K562 (cell line): ENCODE results near the gene FGF12. TPM values are rescaled to one million over a fixed set of nuclear protein-coding genes. Genes with fewer than 3 reads are reported as not detected.

Source experiments
- ATAC-seq: fragments of 200-7000 bp; cut with Tn5 transposase; 3 replicates; pipeline ENCODE4 v1.9.1; 2020; ENCODE audit warnings: moderate library complexity
- BruUV-seq: library from RNA; stranded (reverse); fragments of 400-500 nt; replicated peaks from 2 replicates; lab custom pipeline; 2021; lab: Mats Ljungman, UMichigan
- CTCF ChIA-PET: fragments of 300-600 bp; formaldehyde crosslinking; extraction: SDS; loops from one replicate; lab custom pipeline; 2021; ENCODE audit warnings: low intra/inter-chr PET ratio; lab: Yijun Ruan, JAX
- POLR2A ChIA-PET: fragments of 300-600, 350-650 bp; sonication (Branson Sonifier 250); formaldehyde crosslinking; extraction: SDS; loops from one replicate; lab custom pipeline; 2021; ENCODE audit warnings: antibody characterized with exemption, inconsistent platforms; lab: Yijun Ruan, JAX
- DNase-seq, 4 experiments: peaks; one replicate each; pipeline versions ENCODE4 v3.0.0 to v3.0.0-alpha.2; 2011 to 2018; ENCODE audit warnings: low spot score in 3 of 4, mixed read lengths in 3 of 4; ENCODE audit errors: extremely low read depth in 1 of 4
- FAIRE-seq: peaks from 2 replicates; lab custom pipeline; 2011; peaks lifted over from hg19 to GRCh38; lab: Jason Lieb, UNC
- H2AFZ ChIP-seq: 2 replicates; pipeline ENCODE4 v1.6.0; 2011; ENCODE audit warnings: low read depth, low read length, control low read depth, inconsistent platforms
- H3K27ac ChIP-seq: fragments of 200-600 bp; 3 replicates; pipeline ENCODE4 v1.8.0; 2011; ENCODE audit warnings: low read depth, mild to moderate bottlenecking, control low read depth, inconsistent platforms, low read length, moderate library complexity, mixed read lengths; ENCODE audit errors: extremely low read depth
- H3K27me3 ChIP-seq, 2 experiments: fragments of 300-600 bp in 1 of 2; 2 replicates in 1 of 2; 3 replicates in 1 of 2; pipeline versions ENCODE4 v1.6.0 to v1.8.0; 2011; ENCODE audit warnings: inconsistent platforms in 2 of 2, low read length in 2 of 2, mild to moderate bottlenecking in 1 of 2, mixed read lengths in 1 of 2, moderate library complexity in 1 of 2; ENCODE audit not compliant: control insufficient read depth in 2 of 2, insufficient read depth in 2 of 2
- H3K36me3 ChIP-seq: fragments of 300-600 bp; 3 replicates; pipeline ENCODE4 v1.8.0; 2011; ENCODE audit warnings: mild to moderate bottlenecking, low read length, inconsistent platforms; ENCODE audit not compliant: control insufficient read depth, insufficient read depth
- H3K4me1 ChIP-seq, 2 experiments: fragments of 200-600 bp in 1 of 2; replicated peaks in 1 of 2; 2 replicates in 1 of 2; 3 replicates in 1 of 2; pipeline versions ENCODE4 v1.5.1 to v1.8.0; 2011; ENCODE audit warnings: inconsistent platforms in 2 of 2, low read length in 2 of 2, mild to moderate bottlenecking in 1 of 2, mixed read lengths in 1 of 2, moderate library complexity in 1 of 2; ENCODE audit not compliant: control insufficient read depth in 2 of 2, insufficient read depth in 2 of 2
- H3K4me2 ChIP-seq: 2 replicates; pipeline ENCODE4 v1.6.1; 2011; ENCODE audit warnings: low read length, control low read depth, inconsistent platforms, mixed read lengths; ENCODE audit not compliant: insufficient read depth
- H3K4me3 ChIP-seq: fragments of 200-600 bp; sonication (generic), shearing (Covaris generic); 2 replicates; pipeline ENCODE4 v1.5.1; 2016; ENCODE audit warnings: control low read depth, inconsistent platforms
- H3K79me2 ChIP-seq: fragments of 200-600 bp; 3 replicates; pipeline ENCODE4 v1.8.0; 2011; ENCODE audit warnings: low read length, inconsistent platforms; ENCODE audit not compliant: control insufficient read depth, insufficient read depth
- H3K9ac ChIP-seq, 2 experiments: 2 replicates each; pipeline versions ENCODE4 v1.6.0 to v1.6.1; 2011; ENCODE audit warnings: low read depth in 2 of 2, low read length in 2 of 2, control low read depth in 1 of 2, inconsistent platforms in 1 of 2, mild to moderate bottlenecking in 1 of 2, mixed read lengths in 1 of 2; ENCODE audit not compliant: insufficient read depth in 1 of 2
- H3K9me1 ChIP-seq: one replicate; pipeline ENCODE4 v1.6.0; 2011; ENCODE audit warnings: inconsistent platforms, mild to moderate bottlenecking, low read length, moderate library complexity; ENCODE audit not compliant: control insufficient read depth, insufficient read depth
- H3K9me3 ChIP-seq: replicated peaks from 2 replicates; pipeline ENCODE4 v1.5.1; 2011; ENCODE audit warnings: low read depth, low read length, inconsistent platforms; ENCODE audit not compliant: control insufficient read depth, insufficient read depth
- H4K20me1 ChIP-seq: replicated peaks from 2 replicates; pipeline ENCODE4 v1.6.1; 2011; ENCODE audit warnings: low read length, inconsistent platforms, mixed read lengths; ENCODE audit not compliant: control insufficient read depth, insufficient read depth
- E2F8 ChIP-seq: fragments of 450-650 bp; IDR thresholded peaks from 2 replicates; pipeline ENCODE4 v1.7.1; 2018; ENCODE audit warnings: mild to moderate bottlenecking, low read depth; ENCODE audit not compliant: partially characterized antibody
- ELF2 ChIP-seq: fragments of 250-450 bp; sonication (Bioruptor Pico); IDR thresholded peaks from 2 replicates; pipeline ENCODE4 v1.5.0; 2021; ENCODE audit warnings: mild to moderate bottlenecking
- MXI1 ChIP-seq: IDR thresholded peaks from 2 replicates; pipeline ENCODE4 v1.6.1; 2011; ENCODE audit warnings: low read depth, mild to moderate bottlenecking, improper control_type of control experiment, low read length
- MYBL2 ChIP-seq, 2 experiments: fragments of 450-650 bp in 1 of 2; sonication (generic) in 1 of 2; formaldehyde crosslinking in 1 of 2; IDR thresholded peaks; 2 replicates each; pipeline versions ENCODE4 v1.6.1 to v1.8.1; 2017 to 2022; ENCODE audit warnings: borderline replicate concordance in 1 of 2, inconsistent platforms in 1 of 2, low read depth in 1 of 2, mild to moderate bottlenecking in 1 of 2, missing genetic modification reagents in 1 of 2, moderate library complexity in 1 of 2
- NKRF ChIP-seq: fragments of 450-650 bp; IDR thresholded peaks from 2 replicates; pipeline ENCODE4 v1.6.1; 2016; ENCODE audit warnings: borderline replicate concordance
- NR2C1 ChIP-seq, 2 experiments: fragments of 450-650 bp; IDR thresholded peaks; 2 replicates each; pipeline ENCODE4 v1.6.1; 2017; ENCODE audit warnings: mild to moderate bottlenecking in 2 of 2, antibody characterized with exemption in 1 of 2, inconsistent platforms in 1 of 2, missing compliant biosample characterization in 1 of 2, missing genetic modification characterization in 1 of 2
- RCOR1 ChIP-seq, 2 experiments: IDR thresholded peaks; 2 replicates each; pipeline ENCODE4 v1.6.1; 2012; ENCODE audit warnings: low read depth in 2 of 2, low read length in 2 of 2, borderline replicate concordance in 1 of 2, improper control_type of control experiment in 1 of 2
- SIN3B ChIP-seq: fragments of 450-650 bp; IDR thresholded peaks from 2 replicates; pipeline ENCODE4 v1.6.1; 2017; ENCODE audit warnings: low read depth, mild to moderate bottlenecking, moderate library complexity
- SIX5 ChIP-seq, 2 experiments: IDR thresholded peaks; 2 replicates each; pipeline ENCODE4 v1.6.1; 2011; ENCODE audit warnings: low read length in 2 of 2, borderline replicate concordance in 1 of 2, low read depth in 1 of 2, mild to moderate bottlenecking in 1 of 2, moderate library complexity in 1 of 2; ENCODE audit not compliant: insufficient read depth in 1 of 2
- TARDBP ChIP-seq: fragments of 450-650 bp; IDR thresholded peaks from 2 replicates; pipeline ENCODE4 v1.6.1; 2016
- ZNF12 ChIP-seq: sonication (generic); formaldehyde crosslinking; IDR thresholded peaks from 2 replicates; pipeline ENCODE4 v1.4.0; 2020; ENCODE audit warnings: mild to moderate bottlenecking, missing genetic modification reagents
- ZNF609 ChIP-seq: sonication (generic); formaldehyde crosslinking; IDR thresholded peaks from 2 replicates; pipeline ENCODE4 v1.8.1; 2023; ENCODE audit warnings: missing genetic modification reagents, mild to moderate bottlenecking, borderline replicate concordance
- ZNF75A ChIP-seq: fragments of 450-650 bp; formaldehyde crosslinking; IDR thresholded peaks from 2 replicates; pipeline ENCODE4 v1.4.0; 2020; ENCODE audit warnings: mild to moderate bottlenecking
- WGBS: fragments of 100-300 bp; shearing (Covaris generic); methylation state at CpG from one replicate; pipeline ENCODE4 v1.1.6; 2016; ENCODE audit warnings: low coverage, mixed read lengths; ENCODE audit not compliant: insufficient coverage; ENCODE audit errors: missing lambda C conversion rate; 5-methylcytosine and 5-hydroxymethylcytosine counted together
- in situ Hi-C: fragments of 300-500 bp; cut with MboI; formaldehyde crosslinking; loops from 4 replicates; pipeline ENCODE4 v1.15.0; 2018; ENCODE audit warnings: inconsistent platforms, mixed read lengths
- intact Hi-C: fragments of 100-400 bp; cut with micrococcal nuclease; formaldehyde crosslinking; loops from 2 replicates; pipeline ENCODE4 v1.14.2; 2022
- polyA plus RNA-seq, 8 experiments: library from polyadenylated mRNA; depleted of rRNA in 4 of 8; stranded (reverse) in 5 of 8; unstranded in 3 of 8; fragments of >200 nt; fragmentation: Nextera tagmentation in 2 of 8; fragmentation: Illumina TruSeq in 1 of 8; extraction: Ambion mirVana in 2 of 8; extraction: Trizol in 1 of 8; gene quantifications; 2 replicates each; pipeline versions ENCODE4 v1.2.1 to v1.2.3, GENCODE V29; 2011 to 2014; ENCODE audit warnings: inconsistent platforms in 1 of 8, missing spikeins in 1 of 8
- total RNA-seq, 7 experiments: library from RNA; depleted of rRNA in 6 of 7; stranded (reverse); fragments of >200 nt in 6 of 7; fragmentation: Illumina TruSeq in 2 of 7; extraction: Trizol in 2 of 7; gene quantifications; 2 replicates each; pipeline versions ENCODE4 v1.2.1 to v1.2.3, GENCODE V29; 2011 to 2021; ENCODE audit warnings: low replicate concordance in 1 of 7

Gene FGF12
- total and polyA plus RNA-seq, 9 of the 15 experiments (the other 6 are each of a cell fraction or from before 2014, with no cell fraction given) = not detected

GRCh38 chr3:192435241-192435640 lies 292.1 kb downstream of the FGF12 start:
- ChIA-PET CTCF (no interaction called here), POLR2A (no interaction called here)
- BruUV-seq = no TSS peak
- H3K4me3 ChIP-seq = no peak overlapping the region
- H3K27ac ChIP-seq = no peak overlapping the region
- H2AFZ ChIP-seq = no peak overlapping the region
- H3K4me2 ChIP-seq = no peak overlapping the region
- 0% methylated on average over 3 of the region's 3 CpGs for WGBS
- no peaks in the 10 kb centered on the region for H3K27me3 ChIP-seq
- no peak for DNase-seq
- no peak for FAIRE-seq
- no peaks in the 10 kb centered on the region for H4K20me1 ChIP-seq
- H3K9me3 ChIP-seq = no peaks in the 10 kb centered on the region
- in situ Hi-C loops = no loop called here
- no peaks in the 10 kb centered on the region for H3K9me1 ChIP-seq
- H3K36me3 ChIP-seq = no peaks in the 10 kb centered on the region
- no peak overlapping the region for H3K9ac ChIP-seq
- no peaks in the 10 kb centered on the region for H3K4me1 ChIP-seq
- H3K79me2 ChIP-seq = no peaks in the 10 kb centered on the region
- intact Hi-C loops = no loop called here
- no peak for ATAC-seq
- TF ChIP-seq ZNF609 (no peak), ZNF75A (CRISPR knock-in tag) (no peak), E2F8 (no peak), NKRF (no peak), MYBL2 (IDR thresholded peaks at IDR 0.05; ENCODE audit: low read depth) (no peak), MYBL2 (CRISPR knock-in tag; IDR thresholded peaks at IDR 0.05; ENCODE audit: borderline replicate concordance) (no peak), NR2C1 (IDR thresholded peaks at IDR 0.05) (no peak), NR2C1 (tag; IDR thresholded peaks at IDR 0.05) (no peak), TARDBP (no peak), MXI1 (no peak), SIN3B (no peak), SIX5 (IDR thresholded peaks at IDR 0.05; ENCODE audit: borderline replicate concordance in 1 of 2, insufficient read depth in 1 of 2, low read depth in 1 of 2, low read length in 2 of 2) (no peak), RCOR1 (IDR thresholded peaks at IDR 0.05; ENCODE audit: borderline replicate concordance in 1 of 2, low read depth in 2 of 2, low read length in 2 of 2) (no peak), ZNF12 (CRISPR knock-in tag) (no peak), ELF2 (CRISPR knock-in tag) (no peak)
